Loucy (cell line): ENCODE measurements around the gene BHLHE23.

Experiments
- H2AFZ ChIP-seq: fragments of 200-600 bp; sonication (generic); 2 replicates; pipeline ENCODE4 v1.6.0; 2016; ENCODE audit warnings: antibody characterized with exemption, mild to moderate bottlenecking, low read length, moderate library complexity
- H3F3A ChIP-seq: fragments of 200-600 bp; 2 replicates; pipeline ENCODE4 v1.6.0; 2016; ENCODE audit warnings: antibody characterized with exemption, low read depth, mild to moderate bottlenecking
- H3K27me3 ChIP-seq: fragments of 200-600 bp; sonication (generic); 2 replicates; pipeline ENCODE4 v1.6.1; 2014; ENCODE audit warnings: low read length, mild to moderate bottlenecking; ENCODE audit not compliant: insufficient read depth, poor library complexity, severe bottlenecking
- H3K36me3 ChIP-seq: fragments of 200-600 bp; sonication (generic); 2 replicates; pipeline ENCODE4 v1.6.1; 2016; ENCODE audit warnings: low read length; ENCODE audit not compliant: insufficient read depth
- H3K4me1 ChIP-seq: fragments of 200-600 bp; sonication (generic); 2 replicates; pipeline ENCODE4 v1.5.1; 2014; ENCODE audit warnings: low read length, mild to moderate bottlenecking; ENCODE audit not compliant: insufficient read depth, poor library complexity, severe bottlenecking
- H3K4me2 ChIP-seq: fragments of 200-600 bp; sonication (generic); 2 replicates; pipeline ENCODE4 v1.6.0; 2014; ENCODE audit warnings: antibody characterized with exemption, low read length, low read depth, mild to moderate bottlenecking; ENCODE audit not compliant: poor library complexity, severe bottlenecking
- H3K4me3 ChIP-seq: fragments of 200-600 bp; sonication (generic); 2 replicates; pipeline ENCODE4 v1.5.1; 2014; ENCODE audit warnings: low read length, mild to moderate bottlenecking, mixed read lengths; ENCODE audit not compliant: poor library complexity, severe bottlenecking
- H3K79me2 ChIP-seq: fragments of 200-600 bp; sonication (generic); 2 replicates; pipeline ENCODE4 v1.6.1; 2014; ENCODE audit warnings: low read length; ENCODE audit not compliant: insufficient read depth
- H3K9ac ChIP-seq: fragments of 200-600 bp; sonication (generic); 2 replicates; pipeline ENCODE4 v1.6.0; 2014; ENCODE audit warnings: mild to moderate bottlenecking, low read depth, low read length, moderate library complexity; ENCODE audit not compliant: poor library complexity, severe bottlenecking
- H3K9me2 ChIP-seq: fragments of 200-600 bp; sonication (generic); replicated peaks from 2 replicates; pipeline ENCODE4 v1.6.1; 2016; ENCODE audit warnings: low read depth, low read length, mixed read lengths
- H3K9me3 ChIP-seq: fragments of 200-600 bp; sonication (generic); 2 replicates; pipeline ENCODE4 v1.6.1; 2014; ENCODE audit warnings: mild to moderate bottlenecking, antibody characterized with exemption, low read length, low read depth; ENCODE audit not compliant: insufficient read depth
- H4K20me1 ChIP-seq: fragments of 200-600 bp; sonication (generic); 2 replicates; pipeline ENCODE4 v1.6.0; 2014; ENCODE audit warnings: antibody characterized with exemption, low read length, mild to moderate bottlenecking; ENCODE audit not compliant: insufficient read depth, poor library complexity, severe bottlenecking
- EZH2phosphoT487 ChIP-seq: fragments of 200-600 bp; IDR thresholded peaks from 2 replicates; pipeline ENCODE4 v1.6.1; 2018; ENCODE audit warnings: antibody characterized with exemption, mild to moderate bottlenecking, moderate library complexity, borderline replicate concordance
- TF ChIP-seq, protein P1 (sequence below): fragments of 200-600 bp; sonication (generic); conservative IDR thresholded peaks from 2 replicates; pipeline ENCODE4 v1.5.1; 2014; ENCODE audit warnings: mild to moderate bottlenecking, antibody characterized with exemption, low read length

Gene BHLHE23

GRCh38 chr20:63017826-63018411, 11.2 kb upstream of the BHLHE23 start:
- no peaks in the 10 kb centered on the region for H3F3A ChIP-seq
- no peaks in the 10 kb centered on the region for H3K4me1 ChIP-seq
- H3K9me3 ChIP-seq = peaks cover 5% of the 10 kb centered on the region
- no peak overlapping the region for H2AFZ ChIP-seq
- H3K79me2 ChIP-seq = no peaks in the 10 kb centered on the region
- H3K4me3 ChIP-seq = no peak overlapping the region
- H3K36me3 ChIP-seq = no peaks in the 10 kb centered on the region
- H3K27me3 ChIP-seq = no peaks in the 10 kb centered on the region
- H3K9ac ChIP-seq = no peak overlapping the region
- no peak overlapping the region for H3K4me2 ChIP-seq
- no peaks in the 10 kb centered on the region for H4K20me1 ChIP-seq
- TF ChIP-seq EZH2phosphoT487 = no peak
- TF ChIP-seq, protein P1, sequence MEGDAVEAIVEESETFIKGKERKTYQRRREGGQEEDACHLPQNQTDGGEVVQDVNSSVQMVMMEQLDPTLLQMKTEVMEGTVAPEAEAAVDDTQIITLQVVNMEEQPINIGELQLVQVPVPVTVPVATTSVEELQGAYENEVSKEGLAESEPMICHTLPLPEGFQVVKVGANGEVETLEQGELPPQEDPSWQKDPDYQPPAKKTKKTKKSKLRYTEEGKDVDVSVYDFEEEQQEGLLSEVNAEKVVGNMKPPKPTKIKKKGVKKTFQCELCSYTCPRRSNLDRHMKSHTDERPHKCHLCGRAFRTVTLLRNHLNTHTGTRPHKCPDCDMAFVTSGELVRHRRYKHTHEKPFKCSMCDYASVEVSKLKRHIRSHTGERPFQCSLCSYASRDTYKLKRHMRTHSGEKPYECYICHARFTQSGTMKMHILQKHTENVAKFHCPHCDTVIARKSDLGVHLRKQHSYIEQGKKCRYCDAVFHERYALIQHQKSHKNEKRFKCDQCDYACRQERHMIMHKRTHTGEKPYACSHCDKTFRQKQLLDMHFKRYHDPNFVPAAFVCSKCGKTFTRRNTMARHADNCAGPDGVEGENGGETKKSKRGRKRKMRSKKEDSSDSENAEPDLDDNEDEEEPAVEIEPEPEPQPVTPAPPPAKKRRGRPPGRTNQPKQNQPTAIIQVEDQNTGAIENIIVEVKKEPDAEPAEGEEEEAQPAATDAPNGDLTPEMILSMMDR = no peak
- H3K9me2 ChIP-seq = no peaks in the 10 kb centered on the region

DNA sequence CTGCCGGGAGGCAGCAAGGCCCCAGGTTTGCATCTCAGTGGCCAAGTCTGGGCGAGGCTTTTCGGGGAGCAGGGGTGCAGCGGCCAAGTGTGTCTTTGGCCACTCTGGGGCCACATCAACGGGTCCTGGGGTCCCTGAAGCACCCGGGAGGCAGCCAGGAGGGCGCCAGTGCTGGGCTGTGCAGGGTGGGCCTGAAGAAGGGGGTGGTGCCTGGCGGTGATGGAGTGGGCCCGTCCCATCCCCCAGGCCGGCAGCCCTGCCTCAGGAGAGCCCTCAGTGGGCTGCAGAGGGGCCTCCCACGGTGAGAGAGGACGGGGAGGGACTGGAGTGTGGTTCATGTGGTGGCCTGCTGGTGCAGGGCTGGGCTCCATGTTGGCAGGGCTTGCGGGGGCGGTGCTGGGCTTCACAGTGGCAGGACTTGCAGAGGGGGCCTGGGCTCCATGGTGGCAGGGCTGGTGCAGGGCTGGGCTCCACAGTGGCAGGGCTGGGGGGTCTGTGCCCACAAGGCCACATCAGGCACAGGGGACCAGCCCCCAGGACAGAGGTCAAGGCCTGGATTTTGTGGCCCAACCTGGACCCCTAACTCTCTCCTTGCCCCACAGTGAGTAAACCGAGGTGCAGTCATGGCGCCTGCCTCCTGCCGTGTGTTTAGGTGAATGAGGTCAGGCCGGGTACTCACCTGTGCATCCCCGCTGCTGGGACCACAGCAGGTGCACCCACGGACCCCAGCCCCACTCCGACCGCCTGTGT, 10.5 kb upstream of the BHLHE23 start:
- H3F3A ChIP-seq = no peaks in the 10 kb centered on the region
- H3K36me3 ChIP-seq = no peaks in the 10 kb centered on the region
- H3K27me3 ChIP-seq = no peaks in the 10 kb centered on the region
- H2AFZ ChIP-seq = no peak overlapping the region
- H3K79me2 ChIP-seq = no peaks in the 10 kb centered on the region
- H3K9me2 ChIP-seq = no peaks in the 10 kb centered on the region
- TF ChIP-seq EZH2phosphoT487 = no peak
- TF ChIP-seq, protein P1 = no peak
- no peak overlapping the region for H3K4me3 ChIP-seq
- no peak overlapping the region for H3K4me2 ChIP-seq
- H3K9ac ChIP-seq = no peak overlapping the region
- H4K20me1 ChIP-seq = no peaks in the 10 kb centered on the region
- H3K9me3 ChIP-seq = peaks cover 5% of the 10 kb centered on the region
- no peaks in the 10 kb centered on the region for H3K4me1 ChIP-seq

GRCh38 chr20:63016514-63017075, 9.8 kb upstream of the BHLHE23 start:
- TF ChIP-seq, protein P1 = no peak
- TF ChIP-seq EZH2phosphoT487 = no peak
- no peaks in the 10 kb centered on the region for H3K9me2 ChIP-seq
- H3K4me3 ChIP-seq = no peak overlapping the region
- H3K79me2 ChIP-seq = no peaks in the 10 kb centered on the region
- peaks cover 5% of the 10 kb centered on the region for H3K9me3 ChIP-seq
- H3K27me3 ChIP-seq = no peaks in the 10 kb centered on the region
- no peaks in the 10 kb centered on the region for H3F3A ChIP-seq
- no peak overlapping the region for H2AFZ ChIP-seq
- H3K9ac ChIP-seq = no peak overlapping the region
- no peaks in the 10 kb centered on the region for H4K20me1 ChIP-seq
- no peaks in the 10 kb centered on the region for H3K36me3 ChIP-seq
- no peak overlapping the region for H3K4me2 ChIP-seq
- no peaks in the 10 kb centered on the region for H3K4me1 ChIP-seq
